Transverse colon (tissue), 4 donors: ENCODE results near the gene ELK4.

ENCODE experiments used
- POLR2A ChIP-seq: fragments of 450-650 bp; IDR thresholded peaks from one replicate; pipeline ENCODE4 v1.6.1; 2016; ENCODE audit warnings: antibody characterized with exemption, mild to moderate bottlenecking, moderate library complexity
- POLR2AphosphoS5 ChIP-seq, 3 donors: sonication (generic); formaldehyde crosslinking; IDR thresholded peaks; one replicate each; pipeline ENCODE4 v1.6.1; 2016; ENCODE audit warnings: antibody characterized with exemption in 3 of 3
- TF ChIP-seq, protein P1 (sequence below), 5 experiments: fragments of 200-600 bp in 3 of 5; fragments of 450-650 bp in 2 of 5; sonication (generic) in 3 of 5; IDR thresholded peaks; 1 replicate in 2 of 5; 2 replicates in 3 of 5; pipeline ENCODE4 v1.5.1; 2016 to 2017; ENCODE audit warnings: antibody characterized with exemption in 5 of 5, inconsistent platforms in 3 of 5, mild to moderate bottlenecking in 2 of 5, moderate library complexity in 1 of 5

DNA sequence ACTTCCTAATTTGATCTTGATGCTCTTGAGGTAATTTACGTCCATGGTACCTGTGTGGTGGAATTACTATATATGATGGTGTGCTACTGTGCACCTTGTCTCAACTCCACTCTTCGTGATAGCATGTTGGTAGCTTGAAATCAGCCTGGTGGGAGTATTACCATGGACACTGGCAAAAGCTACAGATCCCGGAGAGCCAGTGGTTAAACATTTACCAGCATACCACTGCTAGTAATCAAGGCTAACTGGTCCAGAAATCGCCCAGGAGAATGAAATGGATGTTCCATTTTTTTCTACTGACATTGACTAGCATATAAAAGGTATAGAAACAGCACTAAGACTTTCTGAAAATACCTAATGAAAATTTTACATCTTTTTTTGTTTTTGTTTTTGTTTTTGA, 30.6 kb downstream of the ELK4 start:
- TF ChIP-seq, protein P1, sequence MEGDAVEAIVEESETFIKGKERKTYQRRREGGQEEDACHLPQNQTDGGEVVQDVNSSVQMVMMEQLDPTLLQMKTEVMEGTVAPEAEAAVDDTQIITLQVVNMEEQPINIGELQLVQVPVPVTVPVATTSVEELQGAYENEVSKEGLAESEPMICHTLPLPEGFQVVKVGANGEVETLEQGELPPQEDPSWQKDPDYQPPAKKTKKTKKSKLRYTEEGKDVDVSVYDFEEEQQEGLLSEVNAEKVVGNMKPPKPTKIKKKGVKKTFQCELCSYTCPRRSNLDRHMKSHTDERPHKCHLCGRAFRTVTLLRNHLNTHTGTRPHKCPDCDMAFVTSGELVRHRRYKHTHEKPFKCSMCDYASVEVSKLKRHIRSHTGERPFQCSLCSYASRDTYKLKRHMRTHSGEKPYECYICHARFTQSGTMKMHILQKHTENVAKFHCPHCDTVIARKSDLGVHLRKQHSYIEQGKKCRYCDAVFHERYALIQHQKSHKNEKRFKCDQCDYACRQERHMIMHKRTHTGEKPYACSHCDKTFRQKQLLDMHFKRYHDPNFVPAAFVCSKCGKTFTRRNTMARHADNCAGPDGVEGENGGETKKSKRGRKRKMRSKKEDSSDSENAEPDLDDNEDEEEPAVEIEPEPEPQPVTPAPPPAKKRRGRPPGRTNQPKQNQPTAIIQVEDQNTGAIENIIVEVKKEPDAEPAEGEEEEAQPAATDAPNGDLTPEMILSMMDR (IDR thresholded peaks at IDR 0.05) = no peak
- TF ChIP-seq POLR2AphosphoS5 (IDR thresholded peaks at IDR 0.05) (no peak), POLR2A (no peak)
